ENCODE results near the gene PLEKHJ1. TPM values are rescaled to one million over a fixed set of nuclear protein-coding genes. Genes with fewer than 3 reads are reported as not detected.

Gene PLEKHJ1
- total RNA-seq, 1 experiment from 2014 or later: 189 TPM

DNA sequence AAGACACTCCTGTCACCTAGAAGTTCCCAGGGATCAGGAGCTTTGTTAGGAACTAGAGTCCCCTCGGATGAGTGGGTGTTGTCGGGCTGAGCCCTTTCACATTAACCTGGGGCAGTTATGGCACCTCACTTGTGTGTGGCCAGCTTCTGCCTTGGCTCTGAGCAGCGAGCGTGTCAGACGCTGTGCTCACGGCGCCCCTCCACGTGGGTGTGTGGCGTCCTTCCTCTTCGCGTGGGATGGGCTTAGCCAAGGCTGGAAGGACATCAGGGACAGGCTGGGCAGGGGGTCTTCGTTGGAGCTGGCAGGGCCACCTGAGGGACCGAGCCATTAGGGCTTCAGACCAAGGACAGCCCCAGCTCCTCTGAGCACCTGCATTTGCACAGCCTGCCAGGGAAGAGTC lies 49.0 kb downstream of the PLEKHJ1 start:
- DNase-seq (ENCODE audit: low spot score) (no peak), ATAC-seq (no peak)
- H3K27me3 Mint-ChIP-seq (ENCODE audit: low read depth): no peaks in the 10 kb centered on the region
- CTCF ChIA-PET: interaction anchor here (0.6 to 2.6 kb wide), 6 partner anchors 12 to 611 kb away, joined by 3 to 18 read pairs (median 3); no protein-coding TSS in a partner anchor
- peak overlapping the region; percentile 56 for H3K27ac Mint-ChIP-seq
- no peaks in the 10 kb centered on the region for H3K9me3 Mint-ChIP-seq
- no peak overlapping the region for H3K4me3 Mint-ChIP-seq
- POLR2A ChIA-PET: no interaction called here
- H3K4me1 Mint-ChIP-seq: no peaks in the 10 kb centered on the region
- TF ChIP-seq HMGA2 (CRISPR knock-in tag; IDR thresholded peaks at IDR 0.05) (no peak), OVOL2 (CRISPR knock-in tag; IDR thresholded peaks at IDR 0.05; ENCODE audit: borderline replicate concordance) (no peak)
- peaks cover 38% of the 10 kb centered on the region for H3K36me3 Mint-ChIP-seq

DNA sequence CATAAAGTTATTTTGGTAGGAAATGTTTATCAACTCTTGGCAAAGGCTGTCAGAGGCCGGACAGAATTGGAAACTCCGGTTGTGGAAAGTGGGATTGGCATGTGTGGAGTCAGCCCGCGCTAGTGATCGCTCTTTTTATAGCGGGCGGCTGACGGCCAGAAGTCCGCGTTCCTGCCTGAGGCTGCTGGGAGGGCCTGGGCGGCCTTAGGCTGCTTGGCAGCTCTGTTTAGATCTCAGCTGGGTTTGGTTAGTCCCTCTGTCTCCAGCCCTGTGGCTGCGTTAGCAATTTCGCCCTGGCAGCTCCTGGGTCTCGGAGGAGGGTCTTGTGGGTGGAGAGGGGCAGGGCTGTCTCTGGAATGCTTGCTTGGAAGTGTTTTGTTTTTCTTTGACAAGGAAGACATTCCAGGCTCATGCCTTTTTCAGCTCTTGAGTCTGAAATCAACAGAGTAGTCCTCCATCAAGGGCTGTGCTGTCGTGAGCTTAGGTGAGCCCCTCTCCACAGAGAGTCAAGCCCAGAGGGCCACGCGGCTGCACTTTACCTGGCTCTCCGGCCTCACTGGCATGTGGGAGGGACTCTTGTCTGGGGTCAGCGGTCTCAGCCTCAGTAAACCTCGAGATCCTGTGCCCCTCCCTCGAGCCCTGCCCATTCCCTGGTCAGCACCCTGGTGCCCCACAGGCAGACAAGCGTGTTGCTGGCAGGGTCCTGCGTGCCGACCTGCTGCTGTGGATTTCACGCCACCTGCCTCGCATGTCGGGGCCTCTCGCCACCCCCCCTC lies 49.9 kb downstream of the PLEKHJ1 start:
- ATAC-seq (no peak), DNase-seq (ENCODE audit: low spot score) (no peak)
- Mint-ChIP-seq H3K27ac (peak overlapping the region; percentile 93; the same call in 1 of the 2 replicates), H3K36me3 (peaks cover 32% of the 10 kb centered on the region), H3K4me1 (no peaks in the 10 kb centered on the region), H3K27me3 (ENCODE audit: low read depth) (no peaks in the 10 kb centered on the region), H3K9me3 (no peaks in the 10 kb centered on the region), H3K4me3 (no peak overlapping the region)
- TF ChIP-seq, protein P1, sequence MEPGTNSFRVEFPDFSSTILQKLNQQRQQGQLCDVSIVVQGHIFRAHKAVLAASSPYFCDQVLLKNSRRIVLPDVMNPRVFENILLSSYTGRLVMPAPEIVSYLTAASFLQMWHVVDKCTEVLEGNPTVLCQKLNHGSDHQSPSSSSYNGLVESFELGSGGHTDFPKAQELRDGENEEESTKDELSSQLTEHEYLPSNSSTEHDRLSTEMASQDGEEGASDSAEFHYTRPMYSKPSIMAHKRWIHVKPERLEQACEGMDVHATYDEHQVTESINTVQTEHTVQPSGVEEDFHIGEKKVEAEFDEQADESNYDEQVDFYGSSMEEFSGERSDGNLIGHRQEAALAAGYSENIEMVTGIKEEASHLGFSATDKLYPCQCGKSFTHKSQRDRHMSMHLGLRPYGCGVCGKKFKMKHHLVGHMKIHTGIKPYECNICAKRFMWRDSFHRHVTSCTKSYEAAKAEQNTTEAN (CRISPR knock-in tag; IDR thresholded peaks at IDR 0.05): no peak
- TF ChIP-seq ZBTB21 (CRISPR knock-in tag; IDR thresholded peaks at IDR 0.05; ENCODE audit: borderline replicate concordance): no peak
- TF ChIP-seq, protein P2, sequence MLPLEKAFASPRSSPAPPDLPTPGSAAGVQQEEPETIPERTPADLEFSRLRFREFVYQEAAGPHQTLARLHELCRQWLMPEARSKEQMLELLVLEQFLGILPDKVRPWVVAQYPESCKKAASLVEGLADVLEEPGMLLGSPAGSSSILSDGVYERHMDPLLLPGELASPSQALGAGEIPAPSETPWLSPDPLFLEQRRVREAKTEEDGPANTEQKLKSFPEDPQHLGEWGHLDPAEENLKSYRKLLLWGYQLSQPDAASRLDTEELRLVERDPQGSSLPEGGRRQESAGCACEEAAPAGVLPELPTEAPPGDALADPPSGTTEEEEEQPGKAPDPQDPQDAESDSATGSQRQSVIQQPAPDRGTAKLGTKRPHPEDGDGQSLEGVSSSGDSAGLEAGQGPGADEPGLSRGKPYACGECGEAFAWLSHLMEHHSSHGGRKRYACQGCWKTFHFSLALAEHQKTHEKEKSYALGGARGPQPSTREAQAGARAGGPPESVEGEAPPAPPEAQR (CRISPR knock-in tag; IDR thresholded peaks at IDR 0.05): no peak
- TF ChIP-seq ZNF232 (CRISPR knock-in tag; IDR thresholded peaks at IDR 0.05): no peak
- TF ChIP-seq NFE2L1 (CRISPR knock-in tag; IDR thresholded peaks at IDR 0.05): no peak
- TF ChIP-seq ZNF396 (CRISPR knock-in tag; IDR thresholded peaks at IDR 0.05; ENCODE audit: borderline replicate concordance): no peak
- TF ChIP-seq CREM (CRISPR knock-in tag; IDR thresholded peaks at IDR 0.05): no peak
- no peak for TF ChIP-seq ZNF263 (CRISPR knock-in tag; IDR thresholded peaks at IDR 0.05; ENCODE audit: low read depth)
- TF ChIP-seq ELF4 (CRISPR knock-in tag; IDR thresholded peaks at IDR 0.05; ENCODE audit: low read depth): no peak
- TF ChIP-seq, protein P3, sequence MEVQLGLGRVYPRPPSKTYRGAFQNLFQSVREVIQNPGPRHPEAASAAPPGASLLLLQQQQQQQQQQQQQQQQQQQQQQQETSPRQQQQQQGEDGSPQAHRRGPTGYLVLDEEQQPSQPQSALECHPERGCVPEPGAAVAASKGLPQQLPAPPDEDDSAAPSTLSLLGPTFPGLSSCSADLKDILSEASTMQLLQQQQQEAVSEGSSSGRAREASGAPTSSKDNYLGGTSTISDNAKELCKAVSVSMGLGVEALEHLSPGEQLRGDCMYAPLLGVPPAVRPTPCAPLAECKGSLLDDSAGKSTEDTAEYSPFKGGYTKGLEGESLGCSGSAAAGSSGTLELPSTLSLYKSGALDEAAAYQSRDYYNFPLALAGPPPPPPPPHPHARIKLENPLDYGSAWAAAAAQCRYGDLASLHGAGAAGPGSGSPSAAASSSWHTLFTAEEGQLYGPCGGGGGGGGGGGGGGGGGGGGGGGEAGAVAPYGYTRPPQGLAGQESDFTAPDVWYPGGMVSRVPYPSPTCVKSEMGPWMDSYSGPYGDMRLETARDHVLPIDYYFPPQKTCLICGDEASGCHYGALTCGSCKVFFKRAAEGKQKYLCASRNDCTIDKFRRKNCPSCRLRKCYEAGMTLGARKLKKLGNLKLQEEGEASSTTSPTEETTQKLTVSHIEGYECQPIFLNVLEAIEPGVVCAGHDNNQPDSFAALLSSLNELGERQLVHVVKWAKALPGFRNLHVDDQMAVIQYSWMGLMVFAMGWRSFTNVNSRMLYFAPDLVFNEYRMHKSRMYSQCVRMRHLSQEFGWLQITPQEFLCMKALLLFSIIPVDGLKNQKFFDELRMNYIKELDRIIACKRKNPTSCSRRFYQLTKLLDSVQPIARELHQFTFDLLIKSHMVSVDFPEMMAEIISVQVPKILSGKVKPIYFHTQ (CRISPR knock-in tag; IDR thresholded peaks at IDR 0.05): no peak
- no peak for TF ChIP-seq JAZF1 (CRISPR knock-in tag; IDR thresholded peaks at IDR 0.05)
- TF ChIP-seq ATF1 (CRISPR knock-in tag; IDR thresholded peaks at IDR 0.05): no peak
- TF ChIP-seq, protein P4, sequence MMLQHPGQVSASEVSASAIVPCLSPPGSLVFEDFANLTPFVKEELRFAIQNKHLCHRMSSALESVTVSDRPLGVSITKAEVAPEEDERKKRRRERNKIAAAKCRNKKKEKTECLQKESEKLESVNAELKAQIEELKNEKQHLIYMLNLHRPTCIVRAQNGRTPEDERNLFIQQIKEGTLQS (CRISPR knock-in tag; conservative IDR thresholded peaks at IDR 0.05): no peak
- ChIA-PET POLR2A (no interaction called here), CTCF (interaction anchor here (0.9 to 2.6 kb wide), 3 partner anchors 13 to 76 kb away, joined by 3 to 18 read pairs (median 3); no protein-coding TSS in a partner anchor)

DNA sequence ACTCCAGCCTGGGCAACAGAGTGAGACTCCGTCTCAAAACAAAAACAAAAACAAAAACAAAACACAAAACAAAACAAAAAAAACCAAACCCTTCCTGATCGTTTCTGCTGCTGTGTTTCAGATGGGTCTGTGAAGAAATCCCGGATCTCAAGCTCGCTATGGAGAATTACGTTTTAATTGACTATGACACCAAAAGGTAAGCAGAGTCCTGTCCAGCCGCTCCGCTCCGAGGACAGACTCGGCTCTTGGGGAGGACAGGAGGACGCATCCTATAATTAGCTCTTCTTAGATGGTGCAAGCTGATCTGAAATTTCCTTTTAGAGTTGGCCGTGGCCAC lies 50.4 kb downstream of the PLEKHJ1 start:
- H3K27me3 Mint-ChIP-seq (ENCODE audit: low read depth): no peaks in the 10 kb centered on the region
- DNase-seq (ENCODE audit: low spot score) (no peak), ATAC-seq (no peak)
- peaks cover 29% of the 10 kb centered on the region for H3K36me3 Mint-ChIP-seq
- POLR2A ChIA-PET: no interaction called here
- no peaks in the 10 kb centered on the region for H3K4me1 Mint-ChIP-seq
- CTCF ChIA-PET: interaction anchor here (2.6 kb wide), 1 partner anchor 13 kb away, joined by 18 read pairs; no protein-coding TSS in a partner anchor
- H3K4me3 Mint-ChIP-seq: no peak overlapping the region
- no peak for TF ChIP-seq NFE2L1 (CRISPR knock-in tag; IDR thresholded peaks at IDR 0.05)
- TF ChIP-seq, protein P5, sequence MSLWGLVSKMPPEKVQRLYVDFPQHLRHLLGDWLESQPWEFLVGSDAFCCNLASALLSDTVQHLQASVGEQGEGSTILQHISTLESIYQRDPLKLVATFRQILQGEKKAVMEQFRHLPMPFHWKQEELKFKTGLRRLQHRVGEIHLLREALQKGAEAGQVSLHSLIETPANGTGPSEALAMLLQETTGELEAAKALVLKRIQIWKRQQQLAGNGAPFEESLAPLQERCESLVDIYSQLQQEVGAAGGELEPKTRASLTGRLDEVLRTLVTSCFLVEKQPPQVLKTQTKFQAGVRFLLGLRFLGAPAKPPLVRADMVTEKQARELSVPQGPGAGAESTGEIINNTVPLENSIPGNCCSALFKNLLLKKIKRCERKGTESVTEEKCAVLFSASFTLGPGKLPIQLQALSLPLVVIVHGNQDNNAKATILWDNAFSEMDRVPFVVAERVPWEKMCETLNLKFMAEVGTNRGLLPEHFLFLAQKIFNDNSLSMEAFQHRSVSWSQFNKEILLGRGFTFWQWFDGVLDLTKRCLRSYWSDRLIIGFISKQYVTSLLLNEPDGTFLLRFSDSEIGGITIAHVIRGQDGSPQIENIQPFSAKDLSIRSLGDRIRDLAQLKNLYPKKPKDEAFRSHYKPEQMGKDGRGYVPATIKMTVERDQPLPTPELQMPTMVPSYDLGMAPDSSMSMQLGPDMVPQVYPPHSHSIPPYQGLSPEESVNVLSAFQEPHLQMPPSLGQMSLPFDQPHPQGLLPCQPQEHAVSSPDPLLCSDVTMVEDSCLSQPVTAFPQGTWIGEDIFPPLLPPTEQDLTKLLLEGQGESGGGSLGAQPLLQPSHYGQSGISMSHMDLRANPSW (CRISPR knock-in tag; conservative IDR thresholded peaks at IDR 0.05; ENCODE audit: low read depth): no peak
- H3K9me3 Mint-ChIP-seq: no peaks in the 10 kb centered on the region
- H3K27ac Mint-ChIP-seq: peak overlapping the region; percentile 93; the same call in 1 of the 2 replicates

Data from WTC11 (cell line).